Kidney tubule cell (primary cell): ENCODE results near the gene CD63.

Experiments used
- DNase-seq: peaks from one replicate; pipeline ENCODE4 v3.0.0-alpha.2; 2018; ENCODE audit warnings: low spot score

The CD63 gene

DNA sequence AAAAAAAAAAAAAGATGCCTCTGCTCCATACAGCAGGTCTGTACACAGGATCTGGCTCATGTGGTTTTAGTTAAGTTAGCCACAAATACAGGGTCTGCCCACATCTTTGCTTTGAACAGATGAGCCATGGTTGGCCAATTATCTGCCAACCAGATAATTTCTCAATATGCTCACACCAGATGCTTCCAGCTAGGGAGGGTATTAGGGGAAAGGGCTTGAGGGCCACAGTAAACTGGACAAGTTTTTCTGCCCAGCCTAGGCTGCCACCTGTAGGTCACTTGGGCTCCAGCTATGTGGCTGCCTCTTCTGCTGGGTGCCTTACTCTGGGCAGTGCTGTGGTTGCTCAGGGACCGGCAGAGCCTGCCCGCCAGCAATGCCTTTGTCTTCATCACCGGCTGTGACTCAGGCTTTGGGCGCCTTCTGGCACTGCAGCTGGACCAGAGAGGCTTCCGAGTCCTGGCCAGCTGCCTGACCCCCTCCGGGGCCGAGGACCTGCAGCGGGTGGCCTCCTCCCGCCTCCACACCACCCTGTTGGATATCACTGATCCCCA, 7.8 kb downstream of the CD63 start:
- DNase-seq: peak; percentile 97

DNA sequence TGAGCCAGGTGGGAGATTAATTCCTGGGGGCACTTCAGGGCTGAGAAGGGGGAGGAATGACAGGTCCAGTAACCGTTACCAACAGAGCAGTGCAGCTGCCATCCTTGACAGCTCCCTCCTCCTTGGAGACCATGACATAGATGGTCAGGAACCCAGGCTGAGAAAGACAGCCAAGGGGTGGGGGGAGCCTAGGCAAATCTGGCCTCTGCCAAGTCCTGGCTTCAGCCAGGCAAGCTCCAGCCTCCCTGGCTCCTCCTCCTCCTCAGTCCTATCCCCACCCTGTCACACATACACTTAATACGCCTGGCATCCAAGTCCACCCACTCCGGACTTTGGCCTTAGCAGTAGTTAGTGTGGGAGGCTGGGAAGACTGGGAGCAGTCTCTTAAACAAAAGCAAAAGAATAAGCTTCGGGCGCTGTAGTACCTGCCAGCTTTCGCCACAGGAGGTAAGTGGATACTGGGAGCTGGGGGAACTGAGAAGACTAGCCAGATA, 8.7 kb downstream of the CD63 start, which contains the start of gene RDH5:
Gene RDH5, plus strand, starts transcription at position 323 of the 494 bp plus-strand sequence. CDS start 792 bp downstream, outside the sequence.
- DNase-seq: peak; percentile 84

- DNase-seq: no peak
These were observed 9.4 kb downstream of the CD63 start for GRCh38 chr12:55719371-55719770.

GRCh38 chr12:55718624-55719275, 10.1 kb downstream of the CD63 start:
- no peak for DNase-seq

- DNase-seq: peak; percentile 42
These were observed 10.8 kb downstream of the CD63 start for GRCh38 chr12:55718015-55718414.

GRCh38 chr12:55717011-55718007, 11.5 kb downstream of the CD63 start:
- peak; percentile 88 for DNase-seq

DNA sequence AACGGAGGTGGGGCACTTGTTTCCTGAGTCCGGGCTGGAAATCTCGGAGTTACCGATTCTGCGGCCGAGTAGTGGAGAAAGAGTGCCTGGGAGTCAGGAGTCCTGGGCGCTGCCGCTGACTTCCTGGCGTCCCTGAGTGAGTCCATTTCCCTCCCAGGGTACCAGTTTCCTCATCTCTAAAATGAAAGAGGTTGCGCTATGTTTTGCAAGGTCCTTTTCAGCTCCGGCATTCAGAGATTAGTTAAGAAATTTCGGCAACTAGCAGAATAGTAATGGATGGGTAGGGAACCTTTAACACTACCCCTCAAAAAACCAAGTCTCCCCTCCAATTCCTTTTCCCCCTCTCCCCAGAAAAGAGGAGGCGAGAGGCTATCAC, 12.2 kb downstream of the CD63 start:
- no peak for DNase-seq

DNA sequence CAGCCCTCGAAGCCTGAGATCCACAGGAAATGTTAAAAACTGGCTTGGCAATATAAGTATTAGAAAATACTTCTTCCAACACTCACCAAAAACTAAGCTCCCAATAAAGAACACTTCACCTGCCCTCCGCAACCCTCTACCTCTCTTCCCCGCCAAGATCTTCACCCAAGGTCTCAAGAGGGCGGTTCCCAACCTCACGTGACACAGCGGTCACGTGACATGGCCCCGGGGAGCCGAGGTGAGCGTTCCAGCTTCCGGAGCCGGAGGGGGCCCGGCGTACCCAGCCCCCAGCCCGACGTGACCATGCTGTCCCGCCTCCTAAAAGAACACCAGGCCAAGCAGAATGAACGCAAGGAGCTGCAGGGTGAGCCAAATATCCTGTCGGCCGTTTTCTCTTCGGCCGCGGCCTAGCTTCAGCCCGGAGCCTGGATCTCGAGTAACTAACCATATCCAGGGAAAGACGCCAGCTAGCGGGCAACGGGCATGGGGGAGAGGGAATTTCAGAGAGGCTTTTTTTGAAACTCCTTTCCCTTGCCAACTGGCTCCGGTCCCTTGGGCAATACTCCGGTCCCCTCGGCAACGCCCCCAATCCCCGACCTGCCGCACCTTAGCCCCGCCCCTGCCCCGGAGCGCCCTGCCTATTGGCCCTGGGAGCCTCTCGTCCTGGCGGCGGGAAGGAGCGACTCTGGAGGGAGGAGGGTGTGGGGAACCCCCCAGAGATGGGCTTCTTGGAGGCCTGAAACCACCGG, 12.8 kb downstream of the CD63 start, which contains the start of gene BLOC1S1:
Gene BLOC1S1, plus strand, starts transcription at position 214 of the 749 bp plus-strand sequence. Its CDS starts 6 bp downstream, at position 220.
- DNase-seq: peak; percentile 90

- DNase-seq: no peak
These were observed 13.5 kb downstream of the CD63 start for GRCh38 chr12:55715169-55715764.

GRCh38 chr12:55713721-55714120, 15.1 kb downstream of the CD63 start:
- peak; percentile 83 for DNase-seq

- no peak for DNase-seq
These were observed 16.0 kb downstream of the CD63 start for GRCh38 chr12:55712700-55713415.

DNA sequence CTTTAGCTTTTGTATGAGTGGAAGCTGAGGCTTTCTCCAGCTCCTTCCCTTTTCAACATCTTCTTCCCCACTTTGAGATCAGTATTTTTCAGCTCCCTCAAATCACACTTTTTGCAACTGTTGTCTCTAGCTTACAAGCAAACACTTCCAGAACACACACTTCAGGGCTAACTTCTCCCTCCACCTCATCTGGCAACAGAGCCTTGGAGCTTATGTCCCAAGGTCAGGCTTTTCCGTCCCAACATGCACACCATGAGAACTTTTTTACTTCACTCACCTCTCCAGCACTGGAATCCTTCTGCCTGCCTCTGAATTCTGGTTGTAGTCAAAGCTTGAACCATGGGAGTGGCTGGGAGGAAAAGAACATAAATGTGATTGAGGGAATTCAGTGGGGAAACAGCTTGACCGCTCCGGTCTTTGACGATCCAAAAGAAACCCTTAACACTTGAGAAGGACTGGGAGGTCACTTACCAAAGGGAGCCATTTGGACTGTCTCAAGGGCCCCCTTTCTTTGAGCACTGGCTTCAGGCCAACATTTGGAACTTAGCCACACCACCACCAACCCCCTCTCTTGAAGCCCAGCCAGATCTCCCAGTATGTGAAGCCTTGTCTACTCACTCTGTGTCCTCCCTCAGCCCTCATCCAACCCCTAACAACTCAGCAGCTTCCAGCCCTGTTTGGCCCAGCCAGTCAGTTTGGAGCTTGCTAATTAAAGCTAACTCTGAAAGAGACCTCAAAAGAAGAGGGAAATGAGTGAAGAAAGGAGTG, 16.8 kb downstream of the CD63 start:
- DNase-seq: no peak

- DNase-seq: no peak
These were observed 20.0 kb downstream of the CD63 start for GRCh38 chr12:55708695-55709233.

- DNase-seq: no peak
These were observed 20.7 kb downstream of the CD63 start, which contains the start of gene ITGA7 for GRCh38 chr12:55707841-55708694. Gene ITGA7 (minus strand): TSS chr12:55707904. CDS start chr12:55707682, 222 bp downstream.

- DNase-seq: no peak
These were observed 21.6 kb downstream of the CD63 start for GRCh38 chr12:55707219-55707671.

DNA sequence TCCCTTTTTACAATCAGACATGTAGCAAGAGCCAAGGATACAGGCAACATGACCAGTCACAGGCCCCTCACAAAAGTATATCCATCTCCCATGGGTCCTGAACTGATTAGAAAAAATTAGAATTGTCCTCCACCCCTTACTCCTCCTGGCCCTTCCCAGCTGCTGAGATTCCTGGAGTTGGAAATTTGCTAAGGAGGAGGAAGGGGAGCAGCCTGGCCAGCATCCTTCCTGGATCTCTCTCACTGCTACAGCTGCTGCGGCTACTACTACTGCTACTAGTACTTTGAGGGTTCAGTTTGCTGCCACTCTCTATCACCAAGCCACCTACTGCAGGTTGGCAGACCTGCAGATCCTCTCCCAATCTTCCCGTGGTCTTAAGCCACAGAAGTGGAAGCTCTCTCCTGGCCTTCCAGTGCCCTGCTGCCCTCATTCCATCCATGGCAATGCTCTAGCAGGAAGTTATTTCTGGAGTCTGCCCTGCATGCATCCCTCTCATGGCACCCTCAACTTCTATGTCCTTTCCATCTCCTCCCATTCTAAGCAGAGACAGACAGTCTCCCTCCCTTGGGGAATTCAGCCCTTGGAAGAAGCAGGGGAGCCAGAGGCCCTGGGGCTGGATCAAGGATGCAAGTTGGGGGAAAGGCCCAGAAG, 22.1 kb downstream of the CD63 start:
- DNase-seq: no peak

- no peak for DNase-seq
These were observed 22.9 kb downstream of the CD63 start for GRCh38 chr12:55705782-55706402.
